Hematopoietic multipotent progenitor cell treated with erythropoietin and hydrocortisone succinate and interleukin-3 and kit ligand, for 17 days (in vitro differentiated cells): ENCODE results near the gene OGA.
A peak's percentile ranks its signal among the peaks of the same experiment; 100 is the strongest.
"Not testable (repeated sequence)": the region's sequence is repeated elsewhere in the genome, so short reads cannot be mapped to it uniquely, and the experiment has no call there.

ENCODE experiments used
- DNase-seq: peaks from one replicate; pipeline ENCODE4 v3.0.0-alpha.2; 2015; ENCODE audit warnings: low spot score

OGA gene

DNA sequence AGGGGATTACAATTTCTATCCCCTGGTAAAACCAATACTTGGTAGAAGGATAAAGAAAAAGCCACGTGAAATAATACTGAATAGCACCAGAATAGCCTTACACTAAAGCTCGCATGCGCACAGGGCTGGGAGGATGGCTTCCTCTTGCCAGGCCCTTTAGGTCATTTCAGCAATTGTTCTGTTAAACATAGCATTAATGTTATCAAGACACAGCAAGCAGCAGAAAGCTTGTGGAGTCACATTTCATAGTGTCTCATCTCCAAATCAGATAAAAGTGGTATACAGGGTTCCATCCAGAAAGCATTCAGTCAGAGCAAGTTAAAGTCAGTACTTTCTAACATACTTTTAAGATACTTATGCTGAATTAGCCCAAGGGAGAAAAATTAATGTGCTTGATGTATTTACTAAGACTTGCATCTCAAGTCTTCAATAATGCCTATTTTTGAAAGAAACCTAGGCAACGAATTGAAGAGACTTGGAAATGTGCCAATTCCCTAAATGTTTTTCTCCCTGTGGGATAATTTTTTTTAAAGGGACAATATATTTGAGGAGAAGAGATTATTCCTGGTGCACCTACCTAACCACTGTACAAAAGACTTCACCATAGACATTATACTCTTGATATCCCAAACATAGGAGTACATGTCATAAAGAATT is 20.7 kb downstream of the OGA start:
- no peak for DNase-seq

DNA sequence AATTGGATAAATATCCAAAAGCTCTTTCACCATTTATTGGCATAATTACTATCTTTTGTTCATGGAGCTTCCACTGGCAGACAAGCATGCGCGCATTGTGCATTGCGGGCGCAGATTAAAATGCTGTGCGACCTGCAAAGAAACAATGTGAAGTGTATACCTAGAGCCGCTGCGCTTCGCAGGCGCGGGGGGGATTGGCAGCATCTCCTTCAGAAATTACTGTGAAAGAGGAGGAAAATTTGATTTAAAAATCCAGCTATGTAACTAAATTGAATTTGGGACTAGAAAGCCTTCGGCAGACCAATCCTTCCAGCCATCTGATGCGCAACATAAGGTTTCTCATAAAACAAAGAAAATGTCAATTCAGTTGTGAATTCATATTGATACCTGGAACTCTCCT is 24.7 kb downstream of the OGA start:
- DNase-seq, result no peak

DNA sequence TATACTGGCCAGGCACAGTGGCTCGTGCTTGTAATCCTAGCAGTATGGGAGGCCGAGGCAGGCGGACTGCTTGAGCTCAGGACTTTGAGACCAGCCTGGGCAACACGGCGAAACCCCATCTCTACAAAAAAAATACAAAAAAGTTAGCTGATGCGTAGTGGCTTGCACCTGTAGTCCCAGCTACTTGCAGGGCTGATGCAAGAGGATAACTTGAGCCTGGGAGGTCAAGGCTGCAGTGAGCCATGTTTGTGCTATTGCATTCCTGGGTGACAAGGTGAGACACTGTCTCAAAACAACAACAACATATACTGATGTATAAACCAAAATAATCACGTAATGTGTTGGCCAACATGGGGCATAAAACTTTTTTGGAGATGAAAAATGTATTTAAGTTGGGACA is 28.6 kb downstream of the OGA start:
- no peak for DNase-seq

DNA sequence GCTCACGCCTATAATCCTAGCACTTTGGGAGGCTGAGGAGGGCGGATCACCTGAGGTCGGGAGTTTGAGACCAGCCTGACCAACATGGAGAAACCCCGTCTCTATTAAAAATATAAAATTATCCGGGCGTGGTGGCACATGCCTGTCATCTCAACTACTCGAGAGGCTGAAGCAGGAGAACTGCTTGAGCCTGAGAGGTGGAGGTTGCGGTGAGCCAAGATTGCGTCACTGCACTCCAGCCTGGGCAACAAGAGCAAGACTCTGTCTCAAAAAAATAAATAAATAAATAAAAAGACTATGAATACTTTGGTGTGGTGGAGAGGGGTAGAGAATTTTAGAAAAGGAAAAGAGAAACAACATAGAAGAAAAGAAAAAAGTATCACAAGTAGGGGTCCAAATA is 29.0 kb downstream of the OGA start:
- not testable (repeated sequence) for DNase-seq

DNA sequence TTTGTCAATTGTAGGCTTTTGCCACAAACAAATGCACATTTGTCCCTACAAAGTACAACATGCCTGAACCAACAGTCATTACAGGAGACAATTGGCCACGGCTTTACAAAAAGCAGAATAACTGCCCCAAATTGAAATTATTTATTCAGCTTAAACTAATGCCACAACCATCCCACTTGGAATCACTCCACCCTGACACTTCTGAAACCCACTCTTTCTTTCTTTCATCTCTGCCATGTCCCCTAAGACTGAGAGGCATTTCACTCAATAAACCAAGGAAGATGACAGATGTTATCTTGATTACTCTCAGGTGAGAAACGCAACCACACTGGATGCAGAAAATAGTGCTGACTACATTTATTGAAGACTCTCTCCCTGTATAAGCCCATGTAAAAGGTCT is 32.4 kb downstream of the OGA start:
- no peak for DNase-seq

DNA sequence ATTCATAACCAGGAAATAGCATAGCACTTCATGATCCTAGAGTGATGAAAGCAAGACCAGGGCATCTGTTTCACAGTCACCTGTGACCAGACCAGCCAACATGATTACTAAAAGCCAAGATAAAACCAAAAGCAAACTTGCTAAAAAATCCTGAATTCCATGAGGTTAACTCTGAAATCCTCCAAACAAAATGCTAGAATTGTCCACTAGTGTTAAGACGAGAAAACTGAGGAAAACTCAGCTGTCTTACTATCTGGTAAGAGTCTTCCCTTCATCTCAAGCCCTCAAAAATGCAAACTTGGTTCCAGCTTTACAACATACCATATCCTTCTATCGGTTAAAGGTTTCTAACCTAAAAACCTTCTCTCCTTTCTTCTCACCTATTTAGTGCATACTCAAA is 33.7 kb downstream of the OGA start:
- no peak for DNase-seq

DNA sequence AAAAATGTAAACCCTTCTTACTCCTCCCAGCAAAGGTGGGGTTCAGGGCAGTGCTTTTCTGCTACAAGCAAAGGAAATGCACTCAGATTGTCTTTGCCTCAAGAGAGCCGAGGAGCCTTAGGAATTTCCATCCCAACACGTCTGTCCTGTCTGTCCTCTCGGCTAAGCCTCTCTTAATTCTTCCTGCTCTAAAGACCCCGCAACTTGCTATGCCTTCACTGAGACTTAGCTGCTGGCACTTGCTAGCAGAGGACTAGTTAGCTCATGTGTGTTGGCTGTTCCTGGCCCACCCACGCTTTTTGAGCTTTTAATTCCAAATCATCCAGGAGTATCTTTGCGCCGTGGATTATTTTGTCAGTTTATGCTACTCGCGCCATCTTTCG is 34.5 kb downstream of the OGA start:
- DNase-seq, result no peak

DNA sequence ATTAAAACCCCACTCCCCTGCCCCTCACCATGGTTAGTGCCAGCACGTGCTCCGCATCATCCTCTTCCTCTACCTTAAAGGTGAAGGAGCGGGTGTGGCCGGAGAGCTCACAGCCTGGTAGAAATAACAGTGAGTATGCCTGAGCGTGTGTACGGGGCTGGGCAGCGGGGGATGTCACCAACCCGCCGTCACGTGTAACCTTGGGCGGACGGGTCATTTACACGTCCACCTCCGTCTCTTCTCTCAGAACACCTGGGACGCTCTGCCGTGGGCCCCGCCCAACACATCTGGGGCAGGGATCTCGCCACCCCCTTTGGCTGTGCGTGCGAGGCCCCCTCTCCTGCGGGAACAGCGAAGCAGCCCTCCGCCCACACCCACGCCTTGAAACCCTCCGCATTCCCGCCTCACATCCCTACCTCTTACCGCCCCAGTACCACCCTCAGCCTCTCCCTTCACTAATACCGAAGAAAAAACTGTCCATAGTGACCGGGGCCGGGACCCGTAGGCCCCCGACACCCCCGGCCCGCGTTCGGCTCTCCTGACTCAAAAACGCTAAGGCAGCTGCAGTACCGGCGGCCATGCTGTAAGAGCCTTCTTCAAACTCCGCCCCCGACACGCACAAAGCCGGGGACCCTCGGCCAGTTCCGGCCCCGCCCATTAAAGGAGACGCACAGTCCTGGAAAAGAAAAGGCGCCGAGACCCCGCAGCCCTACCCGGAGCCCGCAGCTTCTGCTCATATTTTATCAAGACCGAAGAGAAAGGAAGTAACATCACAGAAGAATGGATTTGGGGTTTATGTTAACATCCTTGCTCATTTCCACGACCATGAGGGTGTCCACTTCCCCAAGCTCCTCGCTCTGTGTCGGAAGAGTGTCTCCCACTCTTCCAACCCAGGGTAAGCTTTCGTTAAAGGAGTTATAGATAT is 35.2 kb downstream of the OGA start, which contains the start of gene NPM3:
NPM3 (minus strand) TSS at position 636 of the 925 bp plus-strand sequence; CDS start at position 580, 56 bp downstream.
- DNase-seq, result peak; percentile 27

DNA sequence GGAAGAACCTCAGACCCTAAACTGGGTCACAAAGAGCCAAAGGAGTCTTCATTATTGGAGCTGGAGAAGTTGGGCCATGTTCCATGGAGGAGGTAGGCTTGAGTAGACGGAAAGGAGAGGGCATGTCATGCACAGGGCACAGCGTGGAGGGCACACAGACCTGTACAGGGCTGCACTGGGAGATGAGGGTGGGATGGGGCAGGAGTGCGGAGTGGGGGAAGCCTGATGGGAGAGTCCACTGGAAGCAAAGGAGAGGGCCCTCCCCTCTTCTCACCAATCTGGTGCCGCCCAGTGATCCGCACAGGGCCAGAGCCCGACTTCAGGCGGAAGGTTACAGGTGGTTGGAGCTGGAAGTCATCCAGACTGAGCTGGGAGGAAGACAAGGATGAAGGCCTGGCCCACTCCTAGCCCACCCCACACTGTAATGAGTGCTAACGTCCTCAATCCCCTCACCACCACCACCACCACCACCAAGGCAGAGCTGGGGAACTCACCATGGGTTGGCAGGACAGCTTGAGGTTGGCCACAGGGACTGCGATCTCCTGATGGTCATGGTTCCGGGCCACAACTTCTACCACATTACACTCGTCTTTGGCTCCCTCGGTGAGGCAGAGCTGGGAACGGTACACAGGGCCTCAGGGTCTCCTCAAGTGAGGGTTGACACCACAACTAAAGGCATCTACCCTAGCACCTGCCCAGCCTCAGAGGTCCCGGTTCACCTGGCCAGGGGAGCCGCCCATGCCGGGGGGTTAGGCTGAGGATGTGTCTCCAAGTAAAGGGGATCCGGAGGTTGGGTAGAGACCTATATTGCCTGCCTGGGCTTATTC is 36.0 kb downstream of the OGA start:
- DNase-seq, result no peak

DNA sequence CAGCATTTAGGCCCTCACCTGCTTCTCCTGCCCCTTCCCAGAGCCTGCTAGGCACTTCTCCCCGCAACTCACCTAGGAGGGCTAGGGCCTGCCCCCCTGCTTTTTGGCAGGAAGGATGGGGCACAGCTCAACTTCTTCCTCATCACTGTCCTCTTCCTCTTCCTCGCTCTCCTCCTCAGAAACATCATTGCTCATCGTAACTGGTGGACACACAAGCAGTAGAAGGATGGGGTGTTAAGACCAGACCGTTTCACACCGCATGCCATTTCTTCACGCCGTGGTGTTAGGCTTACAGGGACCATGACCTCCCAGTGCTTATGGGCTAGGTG is 36.6 kb downstream of the OGA start:
- no peak for DNase-seq

DNA sequence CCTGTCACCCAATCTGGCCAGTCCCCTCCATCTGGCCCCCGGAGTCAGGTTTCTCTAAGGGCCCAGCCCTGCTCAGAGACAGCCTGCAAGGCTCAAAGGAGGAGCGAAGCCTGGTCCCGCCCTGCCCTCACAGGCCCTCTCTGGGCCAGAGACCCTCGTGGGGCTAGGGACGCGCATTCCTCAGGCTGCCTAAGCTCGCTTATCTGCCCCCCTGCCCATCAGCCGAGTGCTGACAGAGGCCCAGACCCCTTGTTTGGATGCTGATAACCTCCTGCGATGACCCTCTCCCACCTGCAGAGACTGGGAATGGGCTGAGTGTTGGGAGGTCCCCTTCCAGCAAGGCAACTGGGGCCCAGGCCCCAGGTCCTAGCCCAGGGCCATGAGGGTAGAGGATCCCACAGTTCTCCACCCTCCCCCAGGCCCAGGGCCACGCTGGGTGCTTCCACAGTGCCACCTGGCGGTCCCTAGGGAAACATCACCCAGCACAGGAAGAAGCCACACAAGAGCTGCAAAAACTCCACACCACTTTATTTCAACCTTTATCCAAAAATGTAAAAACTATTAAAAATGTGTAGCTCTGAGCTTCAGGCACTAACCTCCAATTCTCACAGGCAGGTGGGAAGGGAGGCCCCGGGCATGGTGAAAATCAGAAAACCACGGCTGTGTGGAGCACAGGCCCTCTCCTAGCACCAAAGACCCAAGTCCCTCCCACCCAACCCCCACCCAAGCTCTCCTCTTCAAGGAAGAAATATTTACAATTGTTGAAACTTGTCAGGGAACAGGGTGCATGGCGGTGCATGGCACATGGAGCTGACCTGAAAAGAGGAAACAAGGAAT is 37.2 kb downstream of the OGA start:
- DNase-seq, result peak; percentile 75

DNA sequence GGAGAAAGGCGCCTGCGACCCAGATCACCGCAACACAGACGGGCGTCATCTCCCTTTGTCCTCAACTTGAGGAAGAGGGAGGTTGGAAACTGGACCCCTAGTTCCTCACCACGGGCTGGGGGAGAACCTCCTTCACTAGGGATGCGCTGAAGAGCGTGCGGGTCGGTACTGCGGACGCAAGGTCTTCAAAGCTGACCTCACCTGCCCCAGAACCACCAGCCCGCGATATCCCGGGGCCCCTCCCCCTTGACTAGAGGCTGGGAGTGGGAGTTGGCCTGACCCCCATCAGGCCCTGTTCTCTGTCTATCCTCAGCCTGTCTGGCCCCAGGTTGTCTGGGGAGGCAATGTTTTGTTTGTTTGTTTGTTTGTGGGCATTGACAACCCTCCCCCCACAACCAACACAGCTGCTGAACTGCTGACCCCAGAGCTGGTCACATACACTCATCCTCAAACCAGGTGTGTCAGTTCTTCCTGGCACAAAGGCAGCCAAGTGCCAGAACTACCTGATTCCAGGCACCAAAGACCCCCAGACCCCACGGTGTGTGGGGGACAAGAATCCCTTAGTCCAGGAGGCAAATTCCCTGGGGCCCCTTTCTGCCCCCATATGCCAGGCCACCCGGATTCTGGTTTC is 37.9 kb downstream of the OGA start:
- no peak for DNase-seq

DNA sequence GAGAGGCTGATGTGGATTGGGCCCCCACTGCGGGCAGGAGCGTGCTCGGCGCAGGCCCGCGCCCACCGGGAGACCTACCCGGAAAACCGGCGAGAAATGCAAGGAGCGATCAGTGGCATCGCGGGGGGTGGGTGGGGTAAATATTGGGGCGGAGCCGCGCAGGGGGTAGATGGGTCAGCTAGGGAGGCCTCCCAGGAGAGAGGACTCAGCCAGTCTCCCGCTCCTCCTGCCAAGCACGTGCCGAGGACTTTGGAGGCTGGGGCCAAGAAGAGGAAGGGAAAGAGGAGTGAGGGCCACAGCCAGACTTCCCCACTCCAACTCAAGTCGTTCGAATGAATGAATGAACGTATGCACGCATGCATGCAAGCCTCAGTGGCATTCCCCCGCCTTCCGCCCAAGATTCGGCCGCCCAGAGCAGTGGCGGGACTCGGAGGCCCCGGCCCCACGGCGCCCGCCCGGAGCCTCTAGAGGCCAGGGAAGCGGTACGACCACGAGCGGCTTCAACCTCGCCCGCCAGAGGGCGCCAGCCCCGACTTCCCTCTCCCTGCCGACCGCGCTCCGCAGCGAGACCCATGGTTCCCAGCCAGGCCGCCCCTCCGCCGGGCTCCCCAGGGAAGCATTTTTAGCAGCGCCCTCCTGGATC is 38.6 kb downstream of the OGA start:
- peak; percentile 79 for DNase-seq

DNA sequence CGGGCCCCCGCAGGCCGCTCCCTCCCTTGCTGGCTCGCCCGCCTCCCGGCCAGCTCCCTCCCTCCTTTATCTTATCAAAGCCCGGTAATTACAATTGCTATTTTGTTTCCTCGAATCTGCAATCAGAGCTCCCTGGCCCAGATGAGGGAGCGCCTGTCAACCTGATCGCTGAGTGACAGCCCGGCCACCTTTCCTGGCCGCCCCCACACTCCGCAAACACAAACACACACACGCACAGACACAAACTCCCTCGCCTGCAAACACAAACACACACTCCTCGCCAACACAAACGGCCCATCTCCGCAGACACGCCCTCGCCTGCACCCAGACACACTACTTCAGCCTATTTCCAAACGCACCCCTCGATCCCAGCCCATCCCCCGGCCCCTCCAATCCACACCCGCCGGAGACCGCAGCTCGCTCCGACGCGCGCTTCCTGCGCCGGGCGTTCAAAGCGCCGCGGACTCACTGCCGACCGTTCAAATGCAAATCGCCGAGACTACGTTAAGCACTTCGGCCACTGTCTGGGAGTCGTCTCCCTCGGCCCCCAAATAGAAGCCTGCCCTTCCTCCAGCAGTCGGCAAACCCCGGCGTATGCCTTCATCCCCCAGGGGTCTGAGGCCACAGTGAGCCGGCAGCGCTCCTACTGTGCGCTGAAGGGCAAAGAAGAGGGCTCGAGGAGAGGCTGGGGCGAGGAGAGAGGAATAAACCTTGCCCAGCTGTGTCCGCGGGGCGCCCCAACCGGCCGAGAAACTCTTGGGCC is 39.3 kb downstream of the OGA start:
- no peak for DNase-seq

DNA sequence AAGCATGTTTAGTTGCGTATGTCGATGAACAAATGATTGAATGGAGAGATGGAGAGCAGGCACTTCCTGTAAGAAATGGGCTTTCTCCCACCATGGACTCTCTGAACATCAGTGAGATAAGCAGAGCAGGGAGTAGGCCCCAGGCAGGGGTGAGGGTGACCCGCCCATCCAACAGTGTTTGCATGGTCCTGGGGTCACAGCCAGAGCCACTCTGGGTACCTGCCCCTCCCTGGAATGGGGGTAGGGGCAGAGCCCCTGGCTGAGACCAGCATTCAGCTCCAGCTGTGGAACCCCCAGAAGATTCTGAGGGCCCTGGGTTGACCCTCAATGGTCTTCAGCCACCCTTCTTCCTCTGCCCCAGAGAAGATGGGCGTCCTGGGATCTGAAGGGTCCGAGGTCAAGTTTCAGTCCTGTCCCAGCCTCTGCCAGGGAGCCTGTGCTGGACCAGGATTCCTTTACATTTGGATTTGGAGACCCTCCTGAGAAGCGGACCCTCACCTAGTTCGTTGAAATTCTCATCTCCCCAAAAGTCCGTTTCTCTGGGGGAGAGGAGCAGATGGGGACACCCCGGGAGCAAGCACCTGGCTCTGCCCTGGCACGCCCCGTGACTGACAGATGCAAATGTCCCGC is 40.0 kb downstream of the OGA start:
- no peak for DNase-seq

DNA sequence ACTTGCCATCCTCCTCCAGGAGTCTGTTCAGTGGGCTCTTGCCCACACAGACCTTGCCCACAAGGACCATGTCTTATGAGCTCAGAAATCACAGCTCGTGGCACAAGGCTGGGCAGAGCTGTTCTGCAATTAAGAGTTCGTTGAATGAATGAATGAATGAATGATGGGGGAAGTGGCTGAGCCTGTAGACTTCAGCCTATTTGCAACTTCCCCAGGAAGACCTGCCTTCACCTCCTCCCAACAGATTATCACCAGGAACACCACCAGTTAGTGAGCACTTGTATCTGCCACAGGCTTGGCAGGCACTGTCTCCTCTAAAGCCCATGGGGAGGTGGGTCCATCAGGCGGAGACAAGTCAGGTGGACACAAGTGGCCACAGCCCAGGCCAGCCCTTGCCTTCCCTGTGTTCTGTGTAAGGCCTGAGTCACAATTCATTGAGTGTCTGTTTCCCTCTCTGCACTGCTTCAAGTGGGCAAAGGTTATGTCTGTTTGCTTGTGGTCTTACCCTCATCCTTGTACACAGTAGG is 40.6 kb downstream of the OGA start:
- DNase-seq, result no peak

DNA sequence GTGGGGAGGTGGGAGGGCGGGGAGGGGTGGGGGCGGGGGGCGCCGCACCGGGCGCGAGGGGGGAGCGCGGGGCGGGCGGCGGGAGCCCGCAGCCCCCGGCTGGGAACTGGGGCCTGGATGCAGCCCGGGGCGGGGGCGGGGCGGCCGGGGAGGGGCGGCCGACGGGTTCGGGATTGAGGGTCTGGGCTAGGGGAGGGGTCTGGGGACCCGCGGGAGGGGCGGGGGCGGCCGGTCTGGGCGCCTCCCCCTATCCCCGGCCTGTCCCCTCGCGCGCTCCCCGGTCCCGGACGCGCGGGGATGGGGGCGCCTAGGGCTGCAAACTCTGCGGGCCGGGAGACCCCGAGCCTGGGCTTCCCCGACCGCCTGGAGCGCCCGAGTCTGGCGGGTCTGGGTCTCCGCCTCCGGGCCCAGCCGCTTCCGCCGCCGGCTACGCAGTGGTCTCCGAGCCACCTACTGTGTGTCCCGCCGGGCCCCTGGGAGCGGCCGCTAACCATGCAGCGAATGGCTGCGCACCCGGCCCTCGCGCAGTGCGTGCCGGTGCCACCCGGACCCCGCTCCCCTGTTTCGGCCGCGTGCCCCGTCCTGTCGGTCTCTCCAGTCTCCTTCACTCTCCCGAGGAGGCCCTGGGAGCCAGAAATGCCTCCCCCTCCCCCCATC is 42.0 kb downstream of the OGA start:
- DNase-seq, result no peak

DNA sequence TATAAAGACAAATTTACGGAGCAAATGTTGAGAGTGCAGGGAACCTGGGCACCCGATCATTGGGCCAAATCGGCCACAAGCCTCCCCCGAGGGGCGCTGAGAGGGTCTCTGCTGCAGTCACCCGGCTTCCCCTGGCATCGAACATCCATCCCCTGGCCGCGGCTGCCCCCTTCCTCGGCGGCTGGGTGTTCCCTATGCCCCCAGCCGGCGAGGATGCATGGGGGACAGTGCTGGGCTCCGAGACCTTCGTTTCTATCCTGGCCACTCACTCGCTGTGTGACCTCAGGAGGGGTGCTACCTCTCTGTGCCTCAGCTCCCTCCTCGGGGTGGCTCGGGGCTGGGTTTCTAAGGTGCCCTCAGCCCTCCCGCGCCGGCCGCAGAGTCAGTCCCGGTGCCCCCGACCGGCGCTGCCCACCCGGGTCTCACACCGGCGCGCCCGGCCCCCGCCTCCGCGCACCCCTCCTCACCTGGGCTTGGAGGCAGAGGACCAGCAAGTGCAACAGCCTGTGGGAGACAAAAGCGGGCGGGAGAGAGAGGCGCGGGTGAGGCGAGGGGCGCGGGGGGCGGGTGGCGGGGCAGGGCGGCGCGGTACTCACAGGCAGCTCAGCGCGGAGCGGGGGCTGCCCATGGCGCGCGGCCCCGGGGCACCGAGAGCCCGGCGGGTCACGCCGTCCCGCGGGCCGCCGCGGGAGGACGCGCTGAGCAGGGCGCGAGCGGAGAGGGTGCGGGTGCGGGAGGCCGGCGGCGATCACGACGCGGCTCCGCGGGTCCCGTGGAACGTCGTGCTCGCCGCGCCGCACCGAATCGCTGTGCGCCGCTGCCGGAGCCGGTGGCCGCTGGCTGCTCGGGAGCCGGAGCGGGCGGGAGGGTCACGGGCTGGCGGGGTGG is 42.7 kb downstream of the OGA start, which contains the start of gene FGF8:
FGF8 (minus strand) TSS at position 842 of the 888 bp plus-strand sequence; CDS start at position 628, 214 bp downstream.
- DNase-seq, result no peak
